Transverse colon (tissue), 4 donors: ENCODE results near the gene UBQLN4. TPM values are rescaled to one million over a fixed set of nuclear protein-coding genes. Genes with fewer than 3 reads are reported as not detected.

Experiments
- DNase-seq: peaks from one replicate; pipeline ENCODE4 v3.0.0-alpha.2; 2019
- H3K27ac ChIP-seq, 4 donors: fragments of 200-600 bp; sonication (generic); 2 replicates each; pipeline ENCODE4 v1.5.1; 2016 to 2018; ENCODE audit warnings: inconsistent platforms in 4 of 4
- H3K27me3 ChIP-seq: fragments of 200-600 bp; sonication (generic); 2 replicates; pipeline ENCODE4 v1.5.1; 2017; ENCODE audit warnings: inconsistent platforms
- H3K36me3 ChIP-seq, 4 donors: fragments of 200-600 bp; sonication (generic); 2 replicates each; pipeline ENCODE4 v1.5.1; 2017 to 2019; ENCODE audit warnings: inconsistent platforms in 4 of 4
- H3K4me1 ChIP-seq, 4 donors: fragments of 200-600 bp; sonication (generic); 2 replicates each; pipeline ENCODE4 v1.5.1; 2017 to 2020; ENCODE audit warnings: inconsistent platforms in 4 of 4
- H3K4me3 ChIP-seq, 4 donors: fragments of 200-600 bp; sonication (generic); 1 replicate in 1 of 4; 2 replicates in 3 of 4; pipeline versions ENCODE4 v1.5.1 to v1.6.1; 2017 to 2019; ENCODE audit warnings: inconsistent platforms in 4 of 4
- H3K9me3 ChIP-seq, 2 donors: fragments of 200-600 bp; sonication (generic); 2 replicates each; pipeline ENCODE4 v1.5.1; 2017 to 2019; ENCODE audit warnings: inconsistent platforms in 2 of 2
- EP300 ChIP-seq: sonication (generic); formaldehyde crosslinking; IDR thresholded peaks from one replicate; pipeline ENCODE4 v1.6.1; 2017; ENCODE audit warnings: antibody characterized with exemption, low read depth
- POLR2A ChIP-seq: fragments of 450-650 bp; IDR thresholded peaks from one replicate; pipeline ENCODE4 v1.6.1; 2016; ENCODE audit warnings: antibody characterized with exemption, mild to moderate bottlenecking, moderate library complexity
- POLR2AphosphoS5 ChIP-seq, 3 donors: sonication (generic); formaldehyde crosslinking; IDR thresholded peaks; one replicate each; pipeline ENCODE4 v1.6.1; 2016; ENCODE audit warnings: antibody characterized with exemption in 3 of 3
- WGBS, 2 donors: methylation state at CpG; one replicate each; pipeline ENCODE4 v1.1.5; 2018; ENCODE audit warnings: low coverage in 1 of 2; 5-methylcytosine and 5-hydroxymethylcytosine counted together
- in situ Hi-C, 4 donors: fragments of 200-750 bp; cut with MboI; loops; one replicate each; pipeline versions ENCODE4 v1.15.0 to v1.15.1; 2017; ENCODE audit warnings: low sequenced_read_pairs in 3 of 4, low pct_ligation_motif_present in 1 of 4, low pct_unique_long_range_greater_than_20kb in 1 of 4
- intact Hi-C: fragments of 100-400 bp; cut with DNase I; formaldehyde crosslinking; loops from one replicate; pipeline ENCODE4 v1.15.1; 2023; ENCODE audit warnings: low total_unique reads
- total RNA-seq, 4 donors: library from RNA; depleted of rRNA; stranded (reverse); fragments of >200 nt; gene quantifications; one replicate each; pipeline ENCODE4 v1.1.0, GENCODE V29; 2016
- TF ChIP-seq, protein P1 (sequence below), 5 experiments: fragments of 200-600 bp in 3 of 5; fragments of 450-650 bp in 2 of 5; sonication (generic) in 3 of 5; IDR thresholded peaks; 1 replicate in 2 of 5; 2 replicates in 3 of 5; pipeline ENCODE4 v1.5.1; 2016 to 2017; ENCODE audit warnings: antibody characterized with exemption in 5 of 5, inconsistent platforms in 3 of 5, mild to moderate bottlenecking in 2 of 5, moderate library complexity in 1 of 5

UBQLN4 gene
- total RNA-seq, 4 donors from 2014 or later: 7.9 to 21.3 (median 16.1) TPM

DNA sequence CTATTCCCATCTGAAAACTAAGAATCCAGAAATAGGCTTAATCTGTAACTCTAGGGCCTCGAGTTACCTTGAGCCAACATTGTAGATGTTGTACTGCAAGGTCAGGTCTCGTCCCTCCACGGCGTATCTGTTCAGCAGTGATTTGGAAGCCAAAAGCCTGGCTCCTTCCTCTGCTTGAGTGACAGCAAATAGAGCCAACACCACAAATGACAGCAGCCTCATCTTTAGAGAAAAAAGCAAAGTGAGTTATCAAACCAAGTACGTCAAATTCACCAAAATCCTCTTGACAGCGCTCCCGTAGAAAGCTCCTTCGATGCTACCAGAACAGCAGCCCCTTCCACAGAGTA, 33.7 kb downstream of the UBQLN4 start:
- H3K27ac ChIP-seq: peak overlapping the region; percentile 87 to 94 (median 92)
- H3K27me3 ChIP-seq: no peaks in the 10 kb centered on the region
- in situ Hi-C loops (no loop called here), intact Hi-C loops (no loop called here)
- H3K4me1 ChIP-seq: peaks cover 6 to 15% (median 13%) of the 10 kb centered on the region in 4 donors
- peaks cover 0 to 24% (median 2%) of the 10 kb centered on the region in 4 donors for H3K36me3 ChIP-seq
- no peaks in the 10 kb centered on the region for H3K9me3 ChIP-seq
- DNase-seq: no peak
- H3K4me3 ChIP-seq: peak overlapping the region; percentile 72 to 97 (median 82)
- 57% methylated on average over 8 of the region's 8 CpGs; no CpG with 5 or more reads in 1 of the 2 donors for WGBS, 2 donors
- no peak for TF ChIP-seq EP300
- TF ChIP-seq, protein P1, sequence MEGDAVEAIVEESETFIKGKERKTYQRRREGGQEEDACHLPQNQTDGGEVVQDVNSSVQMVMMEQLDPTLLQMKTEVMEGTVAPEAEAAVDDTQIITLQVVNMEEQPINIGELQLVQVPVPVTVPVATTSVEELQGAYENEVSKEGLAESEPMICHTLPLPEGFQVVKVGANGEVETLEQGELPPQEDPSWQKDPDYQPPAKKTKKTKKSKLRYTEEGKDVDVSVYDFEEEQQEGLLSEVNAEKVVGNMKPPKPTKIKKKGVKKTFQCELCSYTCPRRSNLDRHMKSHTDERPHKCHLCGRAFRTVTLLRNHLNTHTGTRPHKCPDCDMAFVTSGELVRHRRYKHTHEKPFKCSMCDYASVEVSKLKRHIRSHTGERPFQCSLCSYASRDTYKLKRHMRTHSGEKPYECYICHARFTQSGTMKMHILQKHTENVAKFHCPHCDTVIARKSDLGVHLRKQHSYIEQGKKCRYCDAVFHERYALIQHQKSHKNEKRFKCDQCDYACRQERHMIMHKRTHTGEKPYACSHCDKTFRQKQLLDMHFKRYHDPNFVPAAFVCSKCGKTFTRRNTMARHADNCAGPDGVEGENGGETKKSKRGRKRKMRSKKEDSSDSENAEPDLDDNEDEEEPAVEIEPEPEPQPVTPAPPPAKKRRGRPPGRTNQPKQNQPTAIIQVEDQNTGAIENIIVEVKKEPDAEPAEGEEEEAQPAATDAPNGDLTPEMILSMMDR (IDR thresholded peaks at IDR 0.05): no peak
- TF ChIP-seq POLR2AphosphoS5 (IDR thresholded peaks at IDR 0.05): no peak
- no peak for TF ChIP-seq POLR2A

DNA sequence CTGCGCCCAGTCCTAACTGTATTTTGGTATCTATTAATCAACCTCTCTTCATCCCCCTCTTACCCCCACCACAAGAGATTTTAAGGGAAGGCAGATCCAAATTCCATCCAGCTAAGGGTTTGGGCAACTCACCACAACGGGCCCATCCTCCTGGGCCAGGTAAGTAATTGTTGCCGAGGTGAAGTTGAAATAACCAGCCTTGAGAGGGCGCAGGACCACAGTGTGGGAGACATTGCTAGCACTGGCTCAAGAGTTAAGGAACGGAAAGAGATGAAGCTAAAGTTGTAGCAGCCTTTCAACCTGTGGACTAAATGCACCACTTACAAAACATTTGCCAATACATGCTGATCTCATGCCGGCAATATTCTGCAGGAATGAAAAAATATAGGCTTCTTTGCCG, 38.8 kb downstream of the UBQLN4 start:
- Histone ChIP-seq H3K4me1 (peaks cover 3 to 10% (median 5%) of the 10 kb centered on the region in 4 donors), H3K36me3 (peaks cover 0 to 54% (median 27%) of the 10 kb centered on the region in 4 donors), H3K9me3 (no peaks in the 10 kb centered on the region), H3K27me3 (no peaks in the 10 kb centered on the region), H3K4me3 (no peak overlapping the region), H3K27ac (no peak overlapping the region)
- in situ Hi-C loops: no loop called here
- 94 to 100% methylated on average over 4 to 7 of the region's 7 CpGs for WGBS, 2 donors
- no peak for DNase-seq
- intact Hi-C loops: no loop called here
- no peak for TF ChIP-seq POLR2AphosphoS5 (IDR thresholded peaks at IDR 0.05)
- no peak for TF ChIP-seq EP300
- TF ChIP-seq POLR2A: no peak
- TF ChIP-seq, protein P1 (IDR thresholded peaks at IDR 0.05): no peak

DNA sequence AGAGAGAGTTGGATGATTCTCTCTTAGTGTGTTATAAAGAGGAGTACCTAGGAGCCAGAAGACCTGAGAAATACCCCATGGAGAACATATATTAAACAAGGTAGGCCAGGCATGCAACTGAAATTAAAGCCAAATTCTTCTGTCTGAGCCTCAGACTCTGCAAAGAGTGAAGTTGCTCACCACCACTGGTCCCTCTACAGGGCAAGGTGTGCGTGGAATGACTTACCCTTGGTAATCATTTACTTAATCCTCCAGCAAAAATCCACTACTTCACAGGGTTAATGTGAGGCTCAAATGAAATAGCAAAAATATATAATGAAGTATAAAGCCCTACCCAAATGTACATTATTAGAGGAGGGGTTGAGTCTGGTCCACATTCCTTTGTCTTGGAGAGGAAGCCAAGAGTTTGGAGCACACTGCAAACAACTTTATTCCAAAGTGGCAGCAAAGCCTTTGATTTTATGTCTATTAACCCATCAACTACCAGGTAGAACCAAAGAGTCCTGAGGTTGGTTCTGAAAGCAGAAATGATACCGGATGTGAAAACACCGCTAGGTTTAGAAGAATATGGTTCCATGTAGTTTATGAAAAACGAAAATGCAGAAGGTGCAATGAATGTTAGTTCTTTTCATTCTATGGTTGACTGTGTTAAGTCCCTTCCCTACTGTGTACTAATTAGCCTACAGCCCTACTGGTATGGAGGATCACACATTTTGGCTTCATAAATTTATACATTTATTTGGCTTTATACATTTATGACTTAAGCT, 41.4 kb downstream of the UBQLN4 start:
- in situ Hi-C loops: no loop called here
- TF ChIP-seq, protein P1 (IDR thresholded peaks at IDR 0.05): no peak
- no peak for TF ChIP-seq EP300
- no peak for TF ChIP-seq POLR2A
- no peak for TF ChIP-seq POLR2AphosphoS5 (IDR thresholded peaks at IDR 0.05)
- Histone ChIP-seq H3K27ac (no peak overlapping the region), H3K4me1 (no peaks in the 10 kb centered on the region), H3K9me3 (no peaks in the 10 kb centered on the region), H3K36me3 (peaks cover 0 to 68% (median 25%) of the 10 kb centered on the region in 4 donors), H3K27me3 (no peaks in the 10 kb centered on the region), H3K4me3 (no peak overlapping the region)
- WGBS, 2 donors: 68 to 75% methylated on average over 4 of the region's 4 CpGs
- intact Hi-C loops: no loop called here
- DNase-seq: no peak

DNA sequence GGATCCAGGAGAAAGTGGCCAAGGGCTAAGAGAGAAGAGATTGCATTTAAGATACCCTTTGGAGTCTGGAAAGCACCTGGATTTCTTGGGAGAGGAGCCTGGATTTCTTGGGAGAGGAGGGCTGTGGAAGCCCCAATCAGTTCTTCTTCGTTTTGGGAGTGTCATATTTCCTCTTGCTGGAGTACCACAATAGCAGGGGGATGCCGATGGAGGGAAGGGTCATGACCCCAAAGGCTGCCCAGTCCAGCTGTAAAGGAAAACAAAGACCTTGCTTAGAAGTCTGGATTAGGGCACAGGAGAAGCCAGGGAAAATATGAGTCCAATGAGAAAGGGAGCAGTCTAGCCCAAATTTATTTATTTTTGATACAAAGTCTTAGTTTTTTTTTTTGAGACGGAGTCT, 44.2 kb downstream of the UBQLN4 start:
- no peak for DNase-seq
- TF ChIP-seq POLR2AphosphoS5 (IDR thresholded peaks at IDR 0.05): no peak
- TF ChIP-seq, protein P1 (IDR thresholded peaks at IDR 0.05): no peak
- no peaks in the 10 kb centered on the region for H3K27me3 ChIP-seq
- no peak overlapping the region for H3K4me3 ChIP-seq
- peaks cover 0 to 59% (median 20%) of the 10 kb centered on the region in 4 donors for H3K36me3 ChIP-seq
- no peak overlapping the region for H3K27ac ChIP-seq
- peaks cover 0 to 14% (median 7%) of the 10 kb centered on the region in 4 donors for H3K4me1 ChIP-seq
- intact Hi-C loops (no loop called here), in situ Hi-C loops (no loop called here)
- WGBS, 2 donors: 61 to 66% methylated on average over 3 of the region's 3 CpGs
- no peaks in the 10 kb centered on the region for H3K9me3 ChIP-seq
